Endodermal cell (in vitro differentiated cells): Measurements from ENCODE around the gene NME3. TPM values are rescaled to one million over a fixed set of nuclear protein-coding genes. Genes with fewer than 3 reads are reported as not detected.

Experiments used
- DNase-seq: peaks from one replicate; pipeline ENCODE4 v3.0.0-alpha.2; 2017
- H3K27ac ChIP-seq: 2 replicates; pipeline ENCODE4 v1.5.1; 2013; ENCODE audit warnings: mild to moderate bottlenecking, low read depth, low read length, moderate library complexity
- H3K27me3 ChIP-seq: 2 replicates; pipeline ENCODE4 v1.6.1; 2013; ENCODE audit warnings: mild to moderate bottlenecking, low read length, moderate library complexity; ENCODE audit not compliant: insufficient read depth, control insufficient read depth, poor library complexity, severe bottlenecking
- H3K36me3 ChIP-seq: 2 replicates; pipeline ENCODE4 v1.7.0; 2013; ENCODE audit warnings: mild to moderate bottlenecking, low read length, moderate library complexity; ENCODE audit not compliant: control insufficient read depth, insufficient read depth
- H3K4me1 ChIP-seq: one replicate; pipeline ENCODE4 v1.7.0; 2013; ENCODE audit warnings: low read length; ENCODE audit not compliant: control insufficient read depth, insufficient read depth
- H3K4me3 ChIP-seq: 2 replicates; pipeline ENCODE4 v1.5.1; 2013; ENCODE audit warnings: mild to moderate bottlenecking, low read length, moderate library complexity
- H3K9ac ChIP-seq: 2 replicates; pipeline ENCODE4 v1.6.1; 2013; ENCODE audit warnings: mild to moderate bottlenecking, low read length, moderate library complexity; ENCODE audit not compliant: poor library complexity, severe bottlenecking; ENCODE audit errors: extremely low read depth
- H3K9me3 ChIP-seq: 2 replicates; pipeline ENCODE4 v1.6.1; 2013; ENCODE audit warnings: mild to moderate bottlenecking, low read length, moderate library complexity; ENCODE audit not compliant: control insufficient read depth
- H3K27ac Mint-ChIP-seq: 2 replicates; pipeline ENCODE4 v1.8.0; 2020; ENCODE audit warnings: mixed read lengths
- H3K27me3 Mint-ChIP-seq: 2 replicates; pipeline ENCODE4 v1.8.0; 2021; ENCODE audit warnings: mild to moderate bottlenecking, mixed read lengths; ENCODE audit not compliant: insufficient read depth
- H3K36me3 Mint-ChIP-seq: 2 replicates; pipeline ENCODE4 v1.8.0; 2020; ENCODE audit warnings: low read depth, mixed read lengths
- H3K4me1 Mint-ChIP-seq: 2 replicates; pipeline ENCODE4 v1.8.0; 2020; ENCODE audit warnings: mixed read lengths
- H3K4me3 Mint-ChIP-seq: 2 replicates; pipeline ENCODE4 v1.8.0; 2020; ENCODE audit warnings: mild to moderate bottlenecking, moderate library complexity, mixed read lengths
- H3K9me3 Mint-ChIP-seq: 2 replicates; pipeline ENCODE4 v1.8.0; 2020; ENCODE audit warnings: mild to moderate bottlenecking, mixed read lengths
- WGBS, 2 experiments: methylation state at CpG; one replicate each; pipeline versions ENCODE4 v1.1.5 to v1.1.7; 2013; ENCODE audit warnings: missing lambda C conversion rate in 2 of 2, mixed read lengths in 1 of 2; ENCODE audit not compliant: insufficient coverage in 1 of 2, insufficient read length in 1 of 2; 5-methylcytosine and 5-hydroxymethylcytosine counted together
- total RNA-seq, 2 donors: library from RNA; stranded (reverse); fragmentation: NEBNext Ultra II Directional in 1 of 2; extraction: Animal tissue kit (Norgen Biotek cat#: 25700) in 1 of 2; gene quantifications; 2 replicates in 1 of 2; 3 replicates in 1 of 2; pipeline ENCODE4 v1.2.1, GENCODE V29; 2021
- TF ChIP-seq, protein P1 (sequence below): fragments of 200-600 bp; sonication (generic); conservative IDR thresholded peaks from 2 replicates; pipeline ENCODE4 v1.5.0; 2021; ENCODE audit warnings: antibody characterized with exemption, mild to moderate bottlenecking

The NME3 gene
- total RNA-seq, 2 donors from 2014 or later = 70.3 to 73.6 TPM

DNA sequence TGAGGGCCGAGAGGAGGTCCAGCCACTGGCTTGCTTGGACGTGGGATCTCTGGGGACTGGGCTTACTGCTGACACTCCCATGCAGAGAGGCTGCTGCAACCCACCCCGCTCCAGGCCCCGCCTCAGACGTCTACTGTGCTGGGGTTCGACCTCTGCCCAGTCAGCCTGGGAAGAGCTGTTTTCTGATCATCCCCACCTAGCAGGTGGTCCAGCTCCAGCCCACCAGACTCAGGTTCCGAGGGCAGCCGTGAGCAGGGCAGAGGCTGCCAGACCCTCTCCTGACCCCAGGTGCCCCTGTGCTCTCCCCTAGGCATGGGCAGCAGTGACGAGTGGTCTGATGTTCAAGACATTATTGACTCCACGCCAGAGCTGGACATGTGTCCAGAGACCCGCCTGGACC, 23.4 kb downstream of the NME3 start:
- no peaks in the 10 kb centered on the region for H3K4me1 Mint-ChIP-seq
- no peak overlapping the region for H3K27ac ChIP-seq
- H3K27me3 Mint-ChIP-seq = no peaks in the 10 kb centered on the region
- no peaks in the 10 kb centered on the region for H3K27me3 ChIP-seq
- TF ChIP-seq, protein P1, sequence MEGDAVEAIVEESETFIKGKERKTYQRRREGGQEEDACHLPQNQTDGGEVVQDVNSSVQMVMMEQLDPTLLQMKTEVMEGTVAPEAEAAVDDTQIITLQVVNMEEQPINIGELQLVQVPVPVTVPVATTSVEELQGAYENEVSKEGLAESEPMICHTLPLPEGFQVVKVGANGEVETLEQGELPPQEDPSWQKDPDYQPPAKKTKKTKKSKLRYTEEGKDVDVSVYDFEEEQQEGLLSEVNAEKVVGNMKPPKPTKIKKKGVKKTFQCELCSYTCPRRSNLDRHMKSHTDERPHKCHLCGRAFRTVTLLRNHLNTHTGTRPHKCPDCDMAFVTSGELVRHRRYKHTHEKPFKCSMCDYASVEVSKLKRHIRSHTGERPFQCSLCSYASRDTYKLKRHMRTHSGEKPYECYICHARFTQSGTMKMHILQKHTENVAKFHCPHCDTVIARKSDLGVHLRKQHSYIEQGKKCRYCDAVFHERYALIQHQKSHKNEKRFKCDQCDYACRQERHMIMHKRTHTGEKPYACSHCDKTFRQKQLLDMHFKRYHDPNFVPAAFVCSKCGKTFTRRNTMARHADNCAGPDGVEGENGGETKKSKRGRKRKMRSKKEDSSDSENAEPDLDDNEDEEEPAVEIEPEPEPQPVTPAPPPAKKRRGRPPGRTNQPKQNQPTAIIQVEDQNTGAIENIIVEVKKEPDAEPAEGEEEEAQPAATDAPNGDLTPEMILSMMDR = no peak
- WGBS, 2 experiments = 89 to 94% methylated on average over 9 to 11 of the region's 11 CpGs
- H3K4me3 ChIP-seq = no peak overlapping the region
- no peaks in the 10 kb centered on the region for H3K4me1 ChIP-seq
- peaks cover 45% of the 10 kb centered on the region for H3K36me3 Mint-ChIP-seq
- no peak for DNase-seq
- peaks cover 32% of the 10 kb centered on the region for H3K36me3 ChIP-seq
- H3K27ac Mint-ChIP-seq = no peak overlapping the region
- no peak overlapping the region for H3K9ac ChIP-seq
- H3K9me3 ChIP-seq = no peaks in the 10 kb centered on the region
- no peak overlapping the region for H3K4me3 Mint-ChIP-seq
- no peaks in the 10 kb centered on the region for H3K9me3 Mint-ChIP-seq

DNA sequence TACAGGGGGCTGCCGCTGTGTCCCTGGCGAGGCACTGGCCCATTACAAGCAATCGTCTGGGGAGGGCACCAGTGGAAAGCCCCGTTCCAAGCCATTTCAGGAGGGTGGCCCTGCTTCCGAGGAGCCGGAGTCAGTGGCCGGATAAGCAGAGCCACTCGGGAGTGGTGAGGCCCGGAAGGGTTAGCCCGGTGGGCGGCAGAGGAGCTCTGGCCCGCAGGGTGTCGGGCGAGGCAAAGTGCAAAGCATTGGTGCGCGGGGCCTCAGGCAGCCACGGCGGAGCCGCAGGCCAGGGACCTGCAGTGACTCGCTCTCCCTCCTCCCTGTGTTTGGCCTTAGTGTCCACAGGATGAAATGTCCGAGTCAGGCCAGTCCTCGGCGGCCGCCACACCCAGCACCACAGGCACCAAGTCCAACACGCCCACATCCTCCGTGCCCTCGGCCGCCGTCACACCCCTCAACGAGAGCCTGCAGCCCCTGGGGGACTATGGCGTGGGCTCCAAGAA, 24.6 kb downstream of the NME3 start:
- Mint-ChIP-seq H3K27me3 (no peaks in the 10 kb centered on the region), H3K9me3 (no peaks in the 10 kb centered on the region), H3K36me3 (peaks cover 36% of the 10 kb centered on the region), H3K4me3 (no peak overlapping the region), H3K27ac (no peak overlapping the region), H3K4me1 (no peaks in the 10 kb centered on the region)
- Histone ChIP-seq H3K4me1 (no peaks in the 10 kb centered on the region), H3K27me3 (no peaks in the 10 kb centered on the region), H3K4me3 (no peak overlapping the region), H3K27ac (peak overlapping the region; percentile 38), H3K9me3 (no peaks in the 10 kb centered on the region), H3K36me3 (peaks cover 23% of the 10 kb centered on the region), H3K9ac (no peak overlapping the region)
- 96 to 100% methylated on average over 11 to 31 of the region's 31 CpGs for WGBS, 2 experiments
- DNase-seq = no peak
- TF ChIP-seq, protein P1 = no peak

DNA sequence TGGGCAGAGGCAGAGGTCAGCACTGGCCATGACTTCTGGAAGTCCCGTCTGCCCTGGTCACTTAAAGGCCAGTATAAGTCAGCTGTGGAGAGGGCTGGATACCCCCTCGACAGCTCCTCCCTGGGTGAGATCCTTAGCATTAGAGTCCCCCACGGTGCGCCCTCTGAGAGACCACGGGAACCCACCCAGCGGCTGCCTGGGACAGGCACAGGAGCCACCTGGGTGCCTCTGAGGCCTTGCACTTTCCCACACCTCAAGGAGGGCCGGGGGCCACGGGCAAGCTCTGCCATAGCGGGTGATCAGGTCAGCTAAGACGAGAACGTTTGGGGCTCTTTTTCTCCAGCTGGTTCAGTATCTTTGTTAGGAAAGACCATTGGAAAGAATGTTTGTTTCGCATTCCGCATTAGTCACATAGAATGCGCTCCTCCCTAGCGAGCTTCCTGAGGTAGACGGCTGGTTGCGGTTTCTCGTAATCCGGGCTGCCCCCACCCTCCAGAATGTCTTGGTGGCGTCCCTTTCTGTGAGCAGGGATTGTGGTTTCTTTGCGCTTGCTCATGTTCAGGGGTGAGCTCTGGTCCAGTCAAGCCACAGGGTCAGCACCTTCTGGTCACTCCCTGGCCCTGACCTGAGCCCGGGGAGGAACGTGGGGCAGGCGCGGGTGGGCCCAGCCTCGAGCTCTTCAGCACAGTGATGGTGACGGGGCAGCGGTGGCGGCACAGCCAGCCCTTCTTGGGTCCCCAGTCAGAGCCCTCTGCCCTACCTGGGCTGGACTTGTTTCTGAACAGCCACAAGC, 25.2 kb downstream of the NME3 start:
- WGBS, 2 experiments = 90 to 93% methylated on average over 15 to 29 of the region's 29 CpGs
- H3K27ac ChIP-seq = peak overlapping the region; percentile 73
- H3K9me3 ChIP-seq = no peaks in the 10 kb centered on the region
- Mint-ChIP-seq H3K4me1 (no peaks in the 10 kb centered on the region), H3K27me3 (no peaks in the 10 kb centered on the region), H3K4me3 (no peak overlapping the region), H3K27ac (peak overlapping the region; percentile 77), H3K9me3 (peaks cover 1% of the 10 kb centered on the region), H3K36me3 (peaks cover 33% of the 10 kb centered on the region)
- no peaks in the 10 kb centered on the region for H3K27me3 ChIP-seq
- TF ChIP-seq, protein P1 = no peak
- no peaks in the 10 kb centered on the region for H3K4me1 ChIP-seq
- peaks cover 22% of the 10 kb centered on the region for H3K36me3 ChIP-seq
- H3K9ac ChIP-seq = no peak overlapping the region
- H3K4me3 ChIP-seq = no peak overlapping the region
- DNase-seq = no peak
